Dermis blood vessel endothelial cell (primary cell): ENCODE data around the gene GNG7. TPM values are rescaled to one million over a fixed set of nuclear protein-coding genes. Genes with fewer than 3 reads are reported as not detected.
"Not testable (repeated sequence)": the region's sequence is repeated elsewhere in the genome, so short reads cannot be mapped to it uniquely, and the experiment has no call there.

ENCODE experiments used
- DNase-seq: peaks from one replicate; pipeline ENCODE4 v3.0.0; 2010
- total RNA-seq: library from RNA; depleted of rRNA; stranded (reverse); fragments of >200 nt; gene quantifications from 2 replicates; pipeline ENCODE4 v1.2.3, GENCODE V29; 2014

GNG7 gene
- total RNA-seq, 1 donor from 2014 or later = 1.0 TPM

DNA sequence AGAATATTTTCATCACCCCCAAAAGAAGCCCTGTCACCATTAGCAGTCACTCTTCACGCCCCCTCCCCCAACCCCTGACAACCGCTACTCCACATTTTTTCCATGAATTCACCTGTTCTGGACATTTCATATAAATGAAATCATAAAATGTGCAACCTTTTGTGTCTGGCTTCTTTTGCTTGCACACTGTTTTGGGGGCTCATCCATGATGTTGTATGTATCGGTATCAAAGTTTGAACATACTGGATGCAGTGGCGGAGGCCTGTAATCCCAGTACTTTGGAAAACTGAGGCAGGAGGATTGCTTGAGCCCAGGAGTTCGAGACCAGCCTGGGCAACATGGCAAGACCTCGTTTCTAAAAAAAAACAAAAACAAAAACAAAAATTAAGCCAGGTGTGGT lies 219.4 kb downstream of the GNG7 start:
- no peak for DNase-seq

DNA sequence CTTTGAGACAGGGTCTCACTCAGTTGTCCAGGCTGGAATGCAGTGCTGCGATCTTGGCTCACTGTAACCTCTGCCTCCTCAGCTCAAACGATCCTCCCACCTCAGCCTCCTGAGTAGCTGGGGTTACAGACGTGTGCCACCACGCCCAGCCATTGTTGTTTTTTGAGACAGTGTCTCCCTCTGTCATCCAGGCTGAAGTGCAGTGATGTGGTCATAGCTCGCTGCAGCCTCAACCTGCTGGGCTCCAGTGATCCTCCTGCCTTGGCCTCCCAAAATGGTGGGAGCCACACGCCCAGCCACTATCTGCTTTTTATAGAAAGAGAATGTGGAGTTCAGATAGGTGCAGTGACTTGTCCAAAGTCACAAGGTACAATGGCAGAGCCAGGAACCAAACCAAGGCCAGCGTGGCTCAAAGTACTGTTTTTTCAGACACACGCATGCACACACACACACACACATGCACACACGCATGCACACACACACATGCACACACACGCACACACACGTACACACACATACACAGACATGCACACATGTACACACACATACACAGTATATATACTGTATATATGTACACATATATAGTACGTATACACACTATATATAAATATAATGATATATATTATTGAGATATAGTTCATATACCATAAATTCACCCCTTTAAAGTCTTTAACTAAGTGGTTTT lies 220.0 kb downstream of the GNG7 start:
- DNase-seq = no peak

DNA sequence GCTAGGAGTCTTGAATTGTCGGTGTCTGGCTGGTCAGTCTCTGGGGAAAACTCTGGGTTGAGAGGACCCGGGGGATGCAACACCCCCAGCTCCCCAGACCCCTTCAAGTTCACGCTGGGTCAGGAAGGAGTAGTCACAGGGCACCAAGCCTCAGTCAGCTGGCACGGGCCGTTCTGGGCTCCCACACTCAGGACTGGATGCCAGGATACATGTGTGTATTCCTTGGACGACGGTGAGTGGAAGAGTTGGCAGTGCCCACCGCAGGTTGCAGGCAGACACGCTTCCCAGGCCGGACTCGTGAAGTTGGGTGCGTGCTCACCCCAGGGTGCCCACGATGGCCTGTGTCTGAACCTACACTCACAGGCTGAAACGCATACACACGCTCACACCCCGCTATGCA lies 221.0 kb downstream of the GNG7 start:
- DNase-seq = no peak

DNA sequence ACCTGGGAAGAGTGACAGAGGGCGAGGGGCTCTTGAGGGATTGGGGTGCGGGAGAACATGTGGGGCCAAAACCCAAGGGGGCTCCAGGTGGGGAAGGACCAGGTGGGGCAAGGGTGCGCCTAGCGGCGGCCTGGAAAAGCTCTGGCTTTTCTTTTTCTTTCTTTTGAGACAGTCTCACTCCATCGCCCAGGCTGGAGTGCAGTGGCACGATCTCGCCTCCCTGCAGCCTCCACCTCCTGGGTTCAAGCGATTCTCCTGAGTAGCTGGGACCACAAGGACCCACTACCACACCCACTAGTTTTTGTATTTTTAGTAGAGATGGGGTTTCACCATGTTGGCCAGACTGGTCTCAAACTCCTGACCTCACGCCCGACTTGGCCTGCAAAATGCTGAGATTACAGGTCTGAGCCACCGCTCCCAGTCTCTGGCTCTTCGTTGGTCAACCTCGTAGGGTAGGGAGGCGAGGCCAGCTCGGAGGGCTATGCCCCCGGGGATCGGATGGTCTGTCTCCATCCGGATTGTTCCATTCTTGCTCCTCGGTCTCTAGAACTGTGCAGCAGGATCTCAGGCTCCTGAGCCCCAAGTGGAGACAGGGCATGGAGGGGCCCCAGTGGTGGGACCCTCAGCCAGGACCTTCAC lies 222.8 kb downstream of the GNG7 start:
- no peak for DNase-seq

DNA sequence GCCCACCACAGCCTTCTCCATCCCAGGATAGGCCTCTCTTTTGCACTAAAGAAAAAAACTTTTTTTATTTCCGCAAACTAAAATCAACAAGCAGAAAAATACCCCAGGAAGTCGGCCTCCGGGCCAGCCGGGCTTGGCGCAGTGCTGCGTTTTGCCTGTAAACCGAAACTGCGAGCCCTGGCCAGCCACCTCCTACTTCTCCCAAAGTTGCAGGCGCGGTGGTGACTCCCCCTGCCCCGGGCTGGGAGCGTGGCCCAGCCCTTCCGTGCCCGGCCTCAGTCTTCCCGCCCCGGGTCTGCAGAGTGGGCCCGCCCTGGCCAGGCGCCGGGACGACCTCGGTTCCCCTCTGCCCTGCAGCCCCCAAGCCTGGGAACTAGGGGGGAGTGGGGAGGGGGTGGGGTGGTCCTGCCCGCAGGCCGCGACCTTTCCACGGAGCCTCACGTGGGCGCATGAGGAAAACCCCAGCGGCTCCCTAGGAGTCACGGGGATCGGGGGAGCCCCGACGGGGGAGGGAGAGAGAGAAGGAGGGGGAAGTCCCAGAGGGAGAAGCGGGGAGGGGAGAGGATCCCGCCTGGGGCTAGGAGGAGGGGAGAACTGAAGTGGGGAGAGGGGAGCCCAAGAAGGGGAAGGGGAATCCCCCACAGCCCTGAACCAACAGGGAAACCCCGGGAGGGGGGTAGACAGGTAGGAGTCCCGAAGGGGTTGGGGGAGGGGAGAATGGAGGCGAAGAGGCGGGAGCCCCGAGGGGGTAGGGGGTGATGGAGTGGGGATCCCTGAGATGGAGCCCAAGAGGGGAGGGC lies 223.5 kb downstream of the GNG7 start:
- DNase-seq = peak; percentile 69

DNA sequence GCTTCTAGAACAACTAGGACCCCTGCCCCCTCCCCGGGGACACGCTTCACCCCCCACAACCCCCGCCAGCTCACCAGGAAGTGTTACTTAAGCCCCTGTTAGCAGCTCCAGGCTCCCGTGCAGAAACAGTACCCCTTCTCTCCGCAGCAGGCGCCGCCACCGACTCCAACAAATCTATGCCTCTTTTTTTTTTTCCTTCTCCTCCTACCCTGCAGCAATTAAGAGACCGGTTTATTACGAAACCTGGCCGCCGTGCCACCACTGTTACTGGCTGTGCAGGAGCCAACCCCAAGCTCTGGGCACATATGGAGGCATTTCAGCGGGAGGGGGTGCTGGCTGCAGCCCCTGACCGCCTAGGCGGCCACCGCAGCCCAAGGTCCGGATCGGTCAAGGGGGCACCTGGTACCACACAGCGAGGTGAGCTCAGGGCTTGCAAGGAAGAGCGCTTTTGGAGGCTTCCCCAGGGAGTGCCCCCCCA lies 224.2 kb downstream of the GNG7 start:
- peak; percentile 71 for DNase-seq

DNA sequence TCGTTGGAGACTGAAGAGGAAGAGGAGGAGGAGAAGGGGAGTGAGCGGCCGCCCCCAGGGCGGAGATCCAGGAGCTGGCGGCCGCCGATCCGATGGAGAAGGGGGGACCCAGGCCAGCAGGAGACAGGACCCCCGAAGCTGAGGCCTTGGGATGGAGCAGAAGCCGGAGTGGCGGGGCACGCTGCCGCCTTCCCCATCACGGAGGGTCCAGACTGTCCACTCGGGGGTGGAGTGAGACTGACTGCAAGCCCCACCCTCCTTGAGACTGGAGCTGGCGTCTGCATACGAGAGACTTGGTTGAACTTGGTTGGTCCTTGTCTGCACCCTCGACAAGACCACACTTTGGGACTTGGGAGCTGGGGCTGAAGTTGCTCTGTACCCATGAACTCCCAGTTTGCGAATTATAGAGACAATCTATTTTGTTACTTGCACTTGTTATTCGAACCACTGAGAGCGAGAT lies 224.7 kb downstream of the GNG7 start:
- peak; percentile 55 for DNase-seq

DNA sequence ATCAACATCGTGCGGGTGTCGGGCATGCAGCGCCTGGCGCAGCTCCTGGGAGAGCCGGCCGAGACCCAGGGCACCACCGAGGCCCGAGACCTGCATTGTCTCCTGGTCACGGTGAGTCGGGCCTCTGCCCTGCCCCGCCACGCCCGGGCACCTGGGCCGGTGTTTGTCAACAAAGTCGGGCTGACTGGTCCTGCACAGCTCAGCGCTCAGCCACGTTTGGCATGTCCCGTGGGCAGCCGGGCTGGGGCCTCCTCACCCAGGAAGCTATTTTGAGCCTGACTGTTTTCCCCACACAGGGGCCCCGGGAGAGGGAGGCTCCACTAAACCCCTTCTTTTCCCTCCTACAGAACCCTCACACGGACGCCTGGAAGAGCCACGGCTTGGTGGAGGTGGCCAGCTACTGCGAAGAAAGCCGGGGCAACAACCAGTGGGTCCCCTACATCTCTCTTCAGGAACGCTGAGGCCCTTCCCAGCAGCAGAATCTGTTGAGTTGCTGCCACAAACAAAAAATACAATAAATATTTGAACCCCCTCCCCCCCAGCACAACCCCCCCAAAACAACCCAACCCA lies 225.3 kb downstream of the GNG7 start:
- DNase-seq = peak; percentile 31

DNA sequence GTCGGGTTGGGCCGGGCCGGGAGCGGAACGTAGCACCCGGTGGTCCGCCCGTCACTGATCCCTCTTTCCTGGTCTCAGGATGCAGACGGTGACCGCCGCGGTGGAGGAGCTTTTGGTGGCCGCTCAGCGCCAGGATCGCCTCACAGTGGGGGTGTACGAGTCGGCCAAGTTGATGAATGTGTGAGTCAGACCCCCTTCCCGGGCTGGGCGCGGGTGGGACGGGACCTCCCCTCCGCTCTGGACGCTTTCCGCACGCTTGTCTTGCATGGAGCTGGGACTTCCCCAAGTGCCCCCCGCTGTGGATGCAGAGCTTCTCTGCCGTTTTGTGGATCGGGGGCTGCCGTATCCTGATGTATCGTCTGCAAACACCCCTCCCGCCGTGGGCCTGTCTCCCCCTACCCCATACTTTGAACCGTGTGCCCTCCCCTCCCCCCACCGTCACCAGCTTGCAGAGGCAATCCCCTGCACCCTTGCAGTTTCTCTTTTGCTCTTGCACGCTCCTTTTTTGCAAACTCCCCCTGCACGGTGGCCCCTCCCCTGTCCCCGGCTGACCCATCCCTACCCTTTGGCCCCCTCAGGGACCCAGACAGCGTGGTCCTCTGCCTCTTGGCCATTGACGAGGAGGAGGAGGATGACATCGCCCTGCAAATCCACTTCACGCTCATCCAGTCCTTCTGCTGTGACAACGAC lies 225.9 kb downstream of the GNG7 start:
- peak; percentile 67 for DNase-seq

DNA sequence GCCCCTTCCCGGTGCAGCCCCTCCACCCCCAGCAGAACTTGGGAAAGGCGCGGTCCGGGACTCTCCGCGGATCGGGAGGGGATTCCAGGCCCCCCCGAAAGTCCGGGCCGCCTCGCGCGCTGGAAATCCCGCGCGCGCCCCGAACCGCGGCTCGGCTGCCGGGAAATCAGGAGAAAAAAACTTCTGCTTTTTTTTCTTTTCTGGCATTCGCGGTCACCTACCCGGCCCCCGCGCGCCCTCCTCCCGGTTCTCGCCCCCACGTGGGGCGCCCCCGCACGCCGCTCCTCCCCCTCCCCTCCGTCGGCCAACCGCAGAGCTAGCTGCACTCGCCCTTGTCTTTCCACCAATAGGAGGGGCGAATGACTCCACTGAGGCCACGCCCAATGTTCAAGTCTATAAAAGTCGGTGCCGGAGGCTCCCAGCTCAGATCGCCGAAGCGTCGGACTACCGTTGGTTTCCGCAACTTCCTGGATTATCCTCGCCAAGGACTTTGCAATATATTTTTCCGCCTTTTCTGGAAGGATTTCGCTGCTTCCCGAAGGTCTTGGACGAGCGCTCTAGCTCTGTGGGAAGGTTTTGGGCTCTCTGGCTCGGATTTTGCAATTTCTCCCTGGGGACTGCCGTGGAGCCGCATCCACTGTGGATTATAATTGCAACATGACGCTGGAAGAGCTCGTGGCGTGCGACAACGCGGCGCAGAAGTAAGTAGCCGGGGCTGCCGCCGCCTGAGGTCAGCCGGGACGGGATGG lies 226.6 kb downstream of the GNG7 start, which contains the start of gene GADD45B:
Gene GADD45B (plus strand): TSS at position 426 of the 749 bp plus-strand sequence. CDS start 232 bp downstream, at position 658.
- DNase-seq = peak; percentile 98

DNA sequence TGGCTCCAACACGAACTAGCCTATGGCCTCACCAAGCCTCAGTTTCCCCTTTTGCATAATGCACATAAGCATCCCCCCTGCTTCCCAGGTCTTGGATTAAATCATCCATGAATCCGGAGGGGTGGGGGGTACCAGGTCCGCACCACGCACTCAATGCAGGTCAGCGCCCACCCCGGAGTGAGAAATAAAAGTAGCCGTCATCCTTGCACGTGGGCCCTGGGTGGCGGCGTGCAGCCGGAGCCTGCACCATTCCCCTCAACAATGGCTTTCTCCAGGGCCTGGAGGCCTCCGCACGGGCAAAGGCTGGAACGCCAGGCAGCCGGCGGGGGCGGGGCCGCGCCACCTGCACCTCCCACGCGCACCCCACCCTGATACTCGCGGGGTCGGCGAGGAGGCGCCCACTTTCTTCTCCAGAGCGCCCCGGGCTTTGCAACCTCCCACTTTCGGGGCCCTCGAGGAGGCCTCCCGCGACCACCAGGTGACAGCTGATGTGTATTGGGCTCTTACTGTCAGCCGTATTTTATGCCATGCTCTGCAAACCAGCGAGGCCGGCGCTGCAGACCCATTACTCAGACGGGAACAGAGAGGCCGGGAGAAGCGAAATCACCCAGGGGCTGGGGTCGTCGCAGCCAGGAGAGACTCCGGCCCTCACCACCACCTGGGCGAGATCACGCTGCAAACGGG lies 227.3 kb downstream of the GNG7 start:
- peak; percentile 73 for DNase-seq

DNA sequence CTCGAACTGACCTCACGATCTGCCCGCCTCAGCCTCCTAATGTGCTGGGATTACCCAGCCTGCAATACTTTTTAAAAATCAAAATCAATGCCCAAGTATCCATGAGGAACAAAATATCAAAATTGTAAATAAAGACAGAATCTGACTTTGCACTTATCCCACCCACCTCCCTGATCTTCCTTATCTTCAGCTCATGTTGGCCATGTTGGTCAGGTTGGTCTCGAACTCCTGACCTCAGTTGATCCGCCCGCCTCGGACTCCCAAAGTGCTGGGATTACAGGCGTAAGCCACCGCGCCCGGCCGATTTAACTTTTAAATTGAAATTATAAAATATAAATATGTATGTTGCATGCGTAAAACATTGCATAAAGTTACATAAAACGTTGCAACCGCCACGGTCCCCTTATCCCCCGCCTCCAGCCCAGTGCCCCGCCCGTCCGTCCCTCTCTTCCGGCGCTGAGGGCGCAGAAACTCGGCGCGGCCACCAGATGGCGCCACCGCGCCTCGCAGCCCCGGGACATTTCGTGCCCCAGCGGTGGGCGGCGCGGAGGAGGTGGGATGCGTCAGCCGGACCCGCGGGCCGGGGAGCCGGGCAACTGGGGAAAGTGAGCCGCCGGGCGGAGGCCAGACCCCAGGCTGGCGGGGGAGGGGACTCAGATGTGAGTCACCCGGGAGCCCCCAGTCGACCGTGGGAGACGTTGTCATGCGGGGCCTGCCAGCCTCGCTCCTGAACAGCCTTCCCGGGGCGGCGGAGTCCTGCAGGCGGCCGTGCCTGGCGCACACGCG lies 228.1 kb downstream of the GNG7 start:
- peak; percentile 90 for DNase-seq

DNA sequence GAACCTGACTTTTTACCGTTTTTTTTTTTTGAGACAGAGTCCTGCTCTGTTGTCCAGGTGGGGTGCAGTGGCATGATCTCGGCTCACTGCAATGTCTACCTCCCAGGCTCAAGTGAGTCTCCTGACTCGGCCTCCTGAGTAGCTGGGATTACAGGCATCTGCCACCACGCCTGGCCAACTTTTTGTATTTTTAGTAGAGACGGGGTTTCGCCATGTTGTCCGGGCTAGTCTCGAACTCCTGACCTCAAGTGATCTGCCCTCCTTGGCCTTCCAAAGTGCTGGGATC lies 232.6 kb downstream of the GNG7 start:
- DNase-seq = not testable (repeated sequence)

DNA sequence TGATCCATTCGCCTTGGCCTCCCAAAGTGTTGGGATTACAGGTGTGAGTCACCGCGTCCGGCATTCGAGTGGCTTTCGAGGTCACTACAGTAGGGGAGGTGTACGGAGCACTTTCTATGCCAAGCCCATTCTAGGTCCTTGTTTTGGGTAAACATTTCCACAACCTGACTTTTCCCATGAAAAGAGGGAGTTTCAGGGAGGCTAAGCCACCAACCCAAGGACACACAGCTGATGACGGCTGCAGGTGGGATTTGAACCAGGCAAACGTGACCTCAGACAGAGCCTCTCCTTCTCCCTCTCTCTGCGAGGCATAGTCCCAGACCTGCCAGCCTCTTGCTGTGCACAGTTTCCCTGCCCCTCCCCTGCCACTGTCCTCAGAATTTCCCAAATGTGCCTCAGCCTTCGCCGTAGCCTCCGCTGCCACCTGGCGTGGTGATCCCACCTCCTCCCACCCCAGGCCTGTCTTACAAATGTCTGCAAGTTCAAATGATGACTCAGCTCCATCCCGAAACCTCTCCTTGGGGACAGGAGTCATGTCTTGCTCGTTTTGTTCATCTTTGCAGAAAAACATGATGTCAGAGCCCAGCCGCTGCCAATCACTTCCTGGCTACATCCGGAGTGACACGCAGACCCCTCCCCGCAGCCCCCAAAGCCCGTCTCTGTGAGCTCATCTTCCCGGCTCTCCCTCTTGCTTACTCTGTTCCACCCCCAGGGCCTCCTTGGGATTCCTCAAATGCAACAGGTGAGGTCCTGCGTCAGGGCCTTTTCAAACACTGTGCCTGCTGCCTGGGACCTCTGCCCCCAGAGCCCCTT lies 233.2 kb downstream of the GNG7 start:
- DNase-seq = peak; percentile 76

DNA sequence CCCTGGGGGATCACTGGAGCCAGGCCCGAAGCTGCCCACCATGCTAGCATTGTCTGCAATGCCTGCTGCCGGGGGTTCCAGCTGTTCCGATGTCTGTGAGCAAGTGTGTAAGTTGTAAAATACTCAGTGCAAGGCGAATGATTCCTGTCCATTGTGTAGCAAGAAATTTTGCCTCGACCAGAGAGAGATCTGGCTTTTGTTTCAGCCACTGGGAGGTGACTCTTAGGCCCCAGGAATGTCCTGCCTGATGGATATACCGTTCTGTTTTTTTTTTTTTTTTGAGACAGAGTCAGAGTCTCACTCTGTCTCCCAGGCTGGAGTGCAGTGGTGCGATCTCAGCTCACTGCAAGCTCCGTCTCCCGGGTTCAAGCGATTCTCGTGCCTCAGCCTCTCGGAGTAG lies 233.9 kb downstream of the GNG7 start:
- no peak for DNase-seq

DNA sequence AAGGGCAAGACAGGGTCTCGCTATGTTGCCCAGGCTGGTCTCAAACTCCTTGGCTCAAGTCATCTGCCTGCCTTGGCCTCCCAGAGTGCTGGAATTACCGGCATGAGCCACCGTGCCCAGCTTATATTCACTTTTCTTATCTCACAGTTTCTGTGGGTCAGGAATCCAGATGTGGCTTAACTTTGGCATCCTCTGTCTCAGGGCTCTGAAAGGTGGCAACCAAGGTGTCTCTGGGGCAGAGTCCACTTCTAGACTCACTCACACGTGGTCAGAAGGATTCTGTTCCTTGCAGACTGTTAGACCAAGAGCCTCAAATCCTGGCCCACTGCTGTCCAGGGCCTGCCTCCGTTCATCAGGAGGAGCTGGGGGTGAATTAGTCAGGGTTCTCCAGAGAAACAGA lies 238.1 kb downstream of the GNG7 start:
- DNase-seq = no peak

DNA sequence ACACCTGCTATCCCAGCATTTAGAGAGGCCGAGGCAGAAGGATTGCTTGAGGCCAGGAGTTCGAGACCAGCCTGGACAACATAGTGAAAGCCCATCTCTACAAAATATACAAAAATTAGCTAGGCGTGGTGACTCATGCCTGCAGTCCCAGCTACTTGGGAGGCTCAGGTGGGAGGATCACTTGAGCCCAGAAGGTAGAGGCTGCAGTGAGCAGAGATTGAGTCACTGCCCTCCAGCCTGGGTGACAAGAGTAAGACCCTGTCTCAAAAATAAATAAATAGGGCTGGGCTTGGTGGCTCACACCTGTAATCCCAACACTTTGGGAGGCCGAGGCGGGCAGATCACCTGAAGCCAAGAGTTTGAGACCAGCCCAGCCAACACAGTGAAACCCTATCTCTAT lies 238.8 kb downstream of the GNG7 start:
- not testable (repeated sequence) for DNase-seq

DNA sequence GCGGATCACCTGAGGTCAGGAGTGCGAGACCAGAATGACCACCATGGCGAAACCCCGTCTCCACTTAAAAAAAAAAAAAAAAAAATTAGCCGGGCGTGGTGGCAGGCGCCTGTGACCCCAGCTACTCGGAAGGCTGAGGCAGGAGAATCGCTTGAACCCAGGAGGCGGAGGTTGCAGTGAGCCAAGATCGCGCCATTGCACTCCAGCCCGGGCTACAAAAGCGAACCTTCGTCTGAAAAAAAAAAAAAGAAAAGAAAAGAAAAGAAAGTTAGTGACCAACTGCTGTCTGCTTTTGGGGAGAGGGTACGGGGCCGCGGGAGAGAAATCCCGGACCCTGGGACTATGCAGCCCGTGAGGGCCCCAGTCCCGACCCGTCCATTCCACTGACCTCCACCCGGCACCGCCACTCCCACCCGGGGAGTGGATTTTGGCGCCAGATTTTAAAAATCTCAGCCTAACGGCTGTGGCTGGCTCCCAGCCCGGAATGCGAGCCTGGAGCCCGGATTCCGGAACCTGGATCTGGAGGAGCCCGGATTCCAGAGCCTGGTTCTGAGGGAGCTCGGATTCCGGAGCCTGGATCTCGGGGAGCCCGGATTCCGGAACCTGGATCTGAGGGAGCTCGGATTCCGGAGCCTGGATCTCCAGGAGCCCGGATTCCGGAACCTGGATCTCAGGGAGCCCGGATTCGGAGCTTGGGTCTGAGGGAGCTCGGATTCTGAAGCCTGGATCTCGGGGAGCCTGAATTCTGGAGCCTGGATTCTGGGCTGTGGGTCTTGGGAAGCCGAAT lies 239.7 kb downstream of the GNG7 start:
- DNase-seq = peak; percentile 99
